Spleen (tissue), 11 donors: Measurements from ENCODE around the gene ARID5B. TPM values are rescaled to one million over a fixed set of nuclear protein-coding genes. Genes with fewer than 3 reads are reported as not detected.
A peak's percentile ranks its signal among the peaks of the same experiment; 100 is the strongest.

Experiments used
- DNase-seq: peaks from one replicate; pipeline ENCODE4 v3.0.0-alpha.2; 2020
- H3K27ac ChIP-seq, 8 donors: fragments of 200-600 bp; sonication (generic) in 7 of 8; 1 replicate in 4 of 8; 2 replicates in 4 of 8; pipeline versions ENCODE4 v1.5.0 to v1.8.0; 2016 to 2021; ENCODE audit warnings: inconsistent platforms in 4 of 8, mild to moderate bottlenecking in 4 of 8, moderate library complexity in 1 of 8
- H3K27me3 ChIP-seq, 7 donors: fragments of 200-600 bp; sonication (generic) in 6 of 7; replicated peaks in 1 of 7; 1 replicate in 4 of 7; 2 replicates in 3 of 7; pipeline versions ENCODE4 v1.5.0 to v1.8.0; 2016 to 2021; ENCODE audit warnings: inconsistent platforms in 3 of 7, mild to moderate bottlenecking in 1 of 7
- H3K36me3 ChIP-seq, 6 donors: fragments of 200-600 bp; sonication (generic) in 5 of 6; 1 replicate in 4 of 6; 2 replicates in 2 of 6; pipeline versions ENCODE4 v1.5.0 to v1.8.0; 2016 to 2021; ENCODE audit warnings: inconsistent platforms in 2 of 6
- H3K4me1 ChIP-seq, 6 donors: fragments of 200-600 bp; sonication (generic) in 5 of 6; 1 replicate in 3 of 6; 2 replicates in 3 of 6; pipeline versions ENCODE4 v1.5.0 to v1.8.0; 2016 to 2021; ENCODE audit warnings: inconsistent platforms in 3 of 6
- H3K4me3 ChIP-seq, 8 donors: fragments of 200-600 bp; sonication (generic) in 7 of 8; 1 replicate in 4 of 8; 2 replicates in 4 of 8; pipeline versions ENCODE4 v1.5.0 to v1.8.0; 2016 to 2021; ENCODE audit warnings: inconsistent platforms in 4 of 8, mild to moderate bottlenecking in 4 of 8, moderate library complexity in 2 of 8
- H3K9me3 ChIP-seq, 8 donors: fragments of 200-600 bp; sonication (generic) in 7 of 8; 1 replicate in 4 of 8; 2 replicates in 4 of 8; pipeline versions ENCODE4 v1.5.0 to v1.8.0; 2016 to 2021; ENCODE audit warnings: inconsistent platforms in 4 of 8
- POLR2A ChIP-seq, 3 donors: fragments of 450-650 bp; IDR thresholded peaks; one replicate each; pipeline ENCODE4 v1.5.1; 2017; ENCODE audit warnings: antibody characterized with exemption in 3 of 3, mild to moderate bottlenecking in 1 of 3
- POLR2AphosphoS5 ChIP-seq, 3 donors: sonication (generic); formaldehyde crosslinking; IDR thresholded peaks; one replicate each; pipeline ENCODE4 v1.5.1; 2017; ENCODE audit warnings: antibody characterized with exemption in 3 of 3
- WGBS, 5 donors: extraction: QIAGEN DNeasy Blood & Tissue Kit in 3 of 5; methylation state at CpG; one replicate each; pipeline versions ENCODE4 v1.1.5 to v1.1.7; 2013 to 2018; 5-methylcytosine and 5-hydroxymethylcytosine counted together
- intact Hi-C: fragments of 100-400 bp; cut with DNase I; formaldehyde crosslinking; loops from one replicate; pipeline ENCODE4 v1.15.0; 2023; ENCODE audit warnings: low total_unique reads
- polyA plus RNA-seq, 3 donors: library from polyadenylated mRNA; stranded (reverse); fragments of 200-250 nt; gene quantifications; one replicate each; pipeline ENCODE4 v1.2.1, GENCODE V29; 2013
- total RNA-seq, 7 donors: library from RNA; depleted of rRNA in 3 of 7; stranded (reverse); fragments of >200 nt in 3 of 7; fragmentation: NEBNext Ultra II Directional in 4 of 7; extraction: Animal tissue kit (Norgen Biotek cat#: 25700) in 4 of 7; gene quantifications; one replicate each; pipeline versions ENCODE4 v1.1.0 to v1.2.1, GENCODE V29; 2016 to 2021
- TF ChIP-seq, protein P1 (sequence below), 11 experiments: fragments of 200-600 bp in 7 of 11; fragments of 450-650 bp in 4 of 11; sonication (generic) in 4 of 11; IDR thresholded peaks in 8 of 11; conservative IDR thresholded peaks in 3 of 11; 1 replicate in 7 of 11; 2 replicates in 4 of 11; pipeline versions ENCODE4 v1.4.0 to v1.8.0; 2016 to 2021; ENCODE audit warnings: antibody characterized with exemption in 11 of 11, inconsistent platforms in 4 of 11, mild to moderate bottlenecking in 1 of 11
- donor health status: healthy with polysubstance abuse.
- donor health status: DM: no; HTN: no; CAD: no; lungs with moderate emphysema.
- donor health status: DM: no; HTN: no; CAD: no.
- donor health status: Bipolar disorder and iron deficiency.
- donor health status: healthy.
- donor health status: DM: no; HTN: no; CAD: no.
- donor health status: DM: yes; HTN: yes; CAD: no.

Gene ARID5B
- total and polyA plus RNA-seq, 10 donors, result 5.6 to 70.7 (median 46.2) TPM

DNA sequence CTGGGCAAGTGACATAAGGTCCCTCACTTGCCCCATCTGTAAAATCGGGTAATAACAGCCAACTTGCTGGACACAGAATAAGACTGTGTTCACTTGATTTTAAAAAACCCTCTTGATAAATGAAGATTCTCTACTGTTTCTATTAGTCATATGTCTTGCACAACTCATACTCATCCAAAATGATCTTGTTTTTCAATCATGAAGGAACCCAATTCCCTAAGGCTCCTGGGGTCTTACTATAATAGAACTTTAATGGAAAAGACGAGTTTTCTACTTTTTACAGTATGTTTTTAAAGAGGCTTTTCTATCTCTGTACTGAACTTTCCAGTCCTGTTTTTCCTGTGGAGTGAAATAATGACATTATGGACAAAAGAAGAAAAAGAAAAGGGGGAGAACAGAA, 103.8 kb downstream of the ARID5B start:
- intact Hi-C loops, result no loop called here
- H3K27me3 ChIP-seq, result no peaks in the 10 kb centered on the region
- H3K4me1 ChIP-seq, result peaks cover 9 to 78% (median 39%) of the 10 kb centered on the region in 6 donors
- no peak for DNase-seq
- 89 to 97% (median 91%) methylated on average over 2 of the region's 2 CpGs for WGBS, 5 donors
- no peak for TF ChIP-seq POLR2A (IDR thresholded peaks at IDR 0.05)
- TF ChIP-seq POLR2AphosphoS5 (IDR thresholded peaks at IDR 0.05), result no peak
- TF ChIP-seq, protein P1, sequence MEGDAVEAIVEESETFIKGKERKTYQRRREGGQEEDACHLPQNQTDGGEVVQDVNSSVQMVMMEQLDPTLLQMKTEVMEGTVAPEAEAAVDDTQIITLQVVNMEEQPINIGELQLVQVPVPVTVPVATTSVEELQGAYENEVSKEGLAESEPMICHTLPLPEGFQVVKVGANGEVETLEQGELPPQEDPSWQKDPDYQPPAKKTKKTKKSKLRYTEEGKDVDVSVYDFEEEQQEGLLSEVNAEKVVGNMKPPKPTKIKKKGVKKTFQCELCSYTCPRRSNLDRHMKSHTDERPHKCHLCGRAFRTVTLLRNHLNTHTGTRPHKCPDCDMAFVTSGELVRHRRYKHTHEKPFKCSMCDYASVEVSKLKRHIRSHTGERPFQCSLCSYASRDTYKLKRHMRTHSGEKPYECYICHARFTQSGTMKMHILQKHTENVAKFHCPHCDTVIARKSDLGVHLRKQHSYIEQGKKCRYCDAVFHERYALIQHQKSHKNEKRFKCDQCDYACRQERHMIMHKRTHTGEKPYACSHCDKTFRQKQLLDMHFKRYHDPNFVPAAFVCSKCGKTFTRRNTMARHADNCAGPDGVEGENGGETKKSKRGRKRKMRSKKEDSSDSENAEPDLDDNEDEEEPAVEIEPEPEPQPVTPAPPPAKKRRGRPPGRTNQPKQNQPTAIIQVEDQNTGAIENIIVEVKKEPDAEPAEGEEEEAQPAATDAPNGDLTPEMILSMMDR (IDR thresholded peaks at IDR 0.05 in 8 of 11, conservative IDR thresholded peaks at IDR 0.05 in 3 of 11), result no peak
- H3K27ac ChIP-seq, result peak overlapping the region in 4 of 8 donors; percentile 16 to 81 (median 42)
- H3K36me3 ChIP-seq, result peaks cover 0 to 27% (median 2%) of the 10 kb centered on the region in 6 donors
- H3K4me3 ChIP-seq, result no peak overlapping the region
- no peaks in the 10 kb centered on the region for H3K9me3 ChIP-seq

DNA sequence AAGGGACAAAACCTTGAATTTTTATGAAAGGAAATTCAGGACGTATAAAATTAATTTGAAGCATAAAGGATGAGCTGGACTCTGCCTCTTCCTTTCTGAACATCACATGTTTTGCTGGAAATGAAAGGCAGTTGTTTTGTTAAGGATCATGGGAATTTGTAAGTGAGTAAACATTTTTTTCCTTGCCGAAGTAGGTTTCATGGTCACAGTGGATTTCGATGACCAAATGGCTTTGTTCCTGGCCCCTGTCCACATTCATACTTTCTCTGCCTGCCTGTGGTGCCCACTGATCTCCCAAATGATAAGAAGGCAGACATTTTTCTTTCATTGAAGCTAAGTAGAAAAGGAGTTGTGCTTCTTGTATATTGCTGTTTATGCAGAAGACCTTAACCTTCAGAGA, 104.2 kb downstream of the ARID5B start:
- DNase-seq, result no peak
- Histone ChIP-seq H3K9me3 (no peaks in the 10 kb centered on the region), H3K36me3 (peaks cover 0 to 23% (median 2%) of the 10 kb centered on the region in 6 donors), H3K4me1 (peaks cover 9 to 77% (median 38%) of the 10 kb centered on the region in 6 donors), H3K27me3 (no peaks in the 10 kb centered on the region), H3K4me3 (no peak overlapping the region), H3K27ac (peak overlapping the region in 2 of 8 donors; percentile 22 to 81)
- no peak for TF ChIP-seq POLR2AphosphoS5 (IDR thresholded peaks at IDR 0.05)
- TF ChIP-seq POLR2A (IDR thresholded peaks at IDR 0.05), result no peak
- TF ChIP-seq, protein P1 (IDR thresholded peaks at IDR 0.05 in 8 of 11, conservative IDR thresholded peaks at IDR 0.05 in 3 of 11), result no peak
- WGBS, 5 donors, result 56 to 85% (median 74%) methylated on average over 3 of the region's 3 CpGs
- intact Hi-C loops, result no loop called here

DNA sequence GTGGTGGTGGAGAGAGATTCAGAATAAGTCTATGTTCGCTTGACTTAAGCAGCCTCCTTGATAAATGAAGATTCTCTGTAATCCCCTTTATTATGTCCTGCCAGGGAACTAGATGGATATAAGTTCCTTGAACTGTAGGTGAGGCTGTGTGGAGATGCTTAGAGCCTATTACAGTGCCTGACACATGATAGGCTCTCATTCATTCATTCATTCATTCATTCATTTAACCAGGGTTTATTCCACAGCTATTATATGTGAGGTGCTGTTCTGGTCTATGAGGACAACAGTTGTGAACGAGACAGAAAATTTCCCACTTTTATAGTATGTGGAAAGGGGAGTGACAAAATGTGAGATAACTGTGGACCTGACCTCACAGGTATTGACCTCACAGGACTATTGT, 105.6 kb downstream of the ARID5B start:
- Histone ChIP-seq H3K9me3 (no peaks in the 10 kb centered on the region), H3K4me3 (no peak overlapping the region), H3K4me1 (peaks cover 6 to 71% (median 30%) of the 10 kb centered on the region in 6 donors), H3K27me3 (no peaks in the 10 kb centered on the region), H3K36me3 (peaks cover 0 to 28% (median 2%) of the 10 kb centered on the region in 6 donors), H3K27ac (peak overlapping the region in 1 of 8 donors; percentile 38)
- 71 to 97% (median 94%) methylated on average over 2 of the region's 2 CpGs for WGBS, 5 donors
- no peak for DNase-seq
- intact Hi-C loops, result no loop called here
- TF ChIP-seq POLR2A (IDR thresholded peaks at IDR 0.05), result no peak
- TF ChIP-seq, protein P1 (IDR thresholded peaks at IDR 0.05 in 8 of 11, conservative IDR thresholded peaks at IDR 0.05 in 3 of 11), result no peak
- TF ChIP-seq POLR2AphosphoS5 (IDR thresholded peaks at IDR 0.05), result no peak

DNA sequence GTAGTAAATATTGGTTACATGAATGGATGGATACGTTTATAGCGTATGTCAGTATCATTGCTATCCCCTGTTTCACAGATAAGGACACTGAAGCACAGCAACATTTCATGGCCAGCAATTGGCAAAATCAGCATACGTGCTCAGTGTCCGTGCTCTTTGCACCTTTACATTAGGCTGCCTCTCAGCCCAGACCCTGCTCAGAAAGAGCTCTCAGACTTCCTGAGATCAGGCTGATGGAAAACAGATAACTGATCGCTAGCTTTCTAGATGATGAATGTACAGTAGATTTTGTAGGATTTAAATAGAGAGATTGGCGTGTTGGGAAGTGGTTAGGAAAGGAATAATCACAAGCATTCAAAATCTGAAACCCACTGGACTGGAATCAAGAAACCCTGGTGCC, 106.7 kb downstream of the ARID5B start:
- intact Hi-C loops, result no loop called here
- Histone ChIP-seq H3K27me3 (no peaks in the 10 kb centered on the region), H3K36me3 (peaks cover 0 to 39% (median 2%) of the 10 kb centered on the region in 6 donors), H3K4me1 (peaks cover 4 to 62% (median 26%) of the 10 kb centered on the region in 6 donors), H3K9me3 (no peaks in the 10 kb centered on the region), H3K4me3 (no peak overlapping the region), H3K27ac (peak overlapping the region in 1 of 8 donors; percentile 38)
- no peak for DNase-seq
- WGBS, 5 donors, result 91 to 97% (median 93%) methylated on average over 6 of the region's 6 CpGs
- TF ChIP-seq POLR2A (IDR thresholded peaks at IDR 0.05) (no peak), POLR2AphosphoS5 (IDR thresholded peaks at IDR 0.05) (no peak)
- TF ChIP-seq, protein P1 (IDR thresholded peaks at IDR 0.05 in 8 of 11, conservative IDR thresholded peaks at IDR 0.05 in 3 of 11), result no peak
